B cell (primary cell): ENCODE results near the gene FBXW4. TPM values are rescaled to one million over a fixed set of nuclear protein-coding genes. Genes with fewer than 3 reads are reported as not detected.

Experiments
- ATAC-seq: fragments of 200-7000 bp; cut with Tn5 transposase; one replicate; pipeline ENCODE4 v1.10.0; 2021; ENCODE audit warnings: low read depth, mild to moderate bottlenecking, moderate number of reproducible peaks, moderate library complexity
- CTCF ChIA-PET: fragments of 350-600 bp; sonication (Branson Sonifier 250); formaldehyde crosslinking; loops from one replicate; lab custom pipeline; 2021; ENCODE audit warnings: antibody characterized with exemption, inconsistent platforms; lab: Charles Lee
- POLR2A ChIA-PET: fragments of 350-600 bp; sonication (Branson Sonifier 250); formaldehyde crosslinking; loops from one replicate; lab custom pipeline; 2021; ENCODE audit warnings: antibody characterized with exemption; lab: Charles Lee
- DNase-seq: peaks from one replicate; pipeline ENCODE4 v3.0.0; 2013
- H2AFZ ChIP-seq: 2 replicates; pipeline ENCODE4 v1.6.1; 2012; ENCODE audit warnings: mild to moderate bottlenecking, low read depth, low read length; ENCODE audit not compliant: insufficient read depth, poor library complexity, severe bottlenecking
- H3K27ac ChIP-seq, 2 donors: 1 replicate in 1 of 2; 2 replicates in 1 of 2; pipeline ENCODE4 v1.5.1; 2012 to 2013; ENCODE audit warnings: low read length in 2 of 2, mild to moderate bottlenecking in 2 of 2, moderate library complexity in 1 of 2
- H3K27me3 ChIP-seq, 4 experiments: fragments of 200-600 bp in 1 of 4; sonication (generic) in 1 of 4; replicated peaks in 1 of 4; 1 replicate in 2 of 4; 2 replicates in 2 of 4; pipeline versions ENCODE4 v1.6.1 to v1.7.0; 2013 to 2016; ENCODE audit warnings: low read length in 3 of 4, mild to moderate bottlenecking in 2 of 4, mixed read lengths in 1 of 4, moderate library complexity in 1 of 4; ENCODE audit not compliant: insufficient read depth in 4 of 4, control insufficient read depth in 3 of 4; ENCODE audit errors: control extremely low read depth in 1 of 4
- H3K36me3 ChIP-seq, 2 experiments: replicated peaks in 1 of 2; 1 replicate in 1 of 2; 2 replicates in 1 of 2; pipeline versions ENCODE4 v1.6.1 to v1.7.1; 2013; ENCODE audit warnings: low read length in 1 of 2; ENCODE audit not compliant: insufficient read depth in 2 of 2, control insufficient read depth in 1 of 2; ENCODE audit errors: control extremely low read depth in 1 of 2, extremely low read depth in 1 of 2
- H3K4me1 ChIP-seq, 2 donors: fragments of 200-600 bp in 1 of 2; sonication (generic) in 1 of 2; 1 replicate in 1 of 2; 2 replicates in 1 of 2; pipeline versions ENCODE4 v1.5.1 to v1.6.1; 2013 to 2017; ENCODE audit warnings: low read length in 2 of 2; ENCODE audit not compliant: control insufficient read depth in 2 of 2, insufficient read depth in 2 of 2
- H3K4me2 ChIP-seq: replicated peaks from 2 replicates; pipeline ENCODE3; 2012; ENCODE audit warnings: mild to moderate bottlenecking, low read depth, low read length; ENCODE audit not compliant: poor library complexity, severe bottlenecking
- H3K4me3 ChIP-seq, 5 experiments: fragments of 200-600 bp in 1 of 5; sonication (generic) in 1 of 5; 1 replicate in 3 of 5; 2 replicates in 2 of 5; pipeline versions ENCODE4 v1.5.1 to v1.7.0; 2011 to 2016; ENCODE audit warnings: low read length in 4 of 5, mild to moderate bottlenecking in 4 of 5, low read depth in 2 of 5, control low read depth in 1 of 5, moderate library complexity in 1 of 5; ENCODE audit not compliant: insufficient read depth in 1 of 5; ENCODE audit errors: control extremely low read depth in 1 of 5, extremely low read depth in 1 of 5
- H3K79me2 ChIP-seq: fragments of 200-600 bp; sonication (generic); one replicate; pipeline ENCODE4 v1.6.0; 2016; ENCODE audit warnings: low read length; ENCODE audit not compliant: control insufficient read depth, insufficient read depth
- H3K9ac ChIP-seq: fragments of 200-600 bp; sonication (generic); 2 replicates; pipeline ENCODE4 v1.6.1; 2017; ENCODE audit warnings: mild to moderate bottlenecking, low read length, moderate library complexity
- H3K9me3 ChIP-seq, 3 donors: one replicate each; pipeline versions ENCODE4 v1.6.1 to v1.7.1; 2013; ENCODE audit warnings: low read length in 2 of 3; ENCODE audit not compliant: control insufficient read depth in 2 of 3, insufficient read depth in 1 of 3; ENCODE audit errors: control extremely low read depth in 1 of 3
- H4K20me1 ChIP-seq: 2 replicates; pipeline ENCODE4 v1.6.0; 2012; ENCODE audit warnings: mild to moderate bottlenecking, low read length; ENCODE audit not compliant: insufficient read depth, control insufficient read depth, poor library complexity, severe bottlenecking
- H3K27ac Mint-ChIP-seq: one replicate; pipeline ENCODE4 v1.8.0; 2021; ENCODE audit warnings: mixed read lengths
- H3K27me3 Mint-ChIP-seq: one replicate; pipeline ENCODE4 v1.8.0; 2021; ENCODE audit warnings: mixed read lengths
- H3K4me1 Mint-ChIP-seq: one replicate; pipeline ENCODE4 v1.8.0; 2021; ENCODE audit warnings: mixed read lengths
- H3K4me3 Mint-ChIP-seq: one replicate; pipeline ENCODE4 v1.8.0; 2021; ENCODE audit warnings: mixed read lengths
- H3K9me3 Mint-ChIP-seq: one replicate; pipeline ENCODE4 v1.8.0; 2022; ENCODE audit warnings: mixed read lengths; ENCODE audit not compliant: insufficient read depth
- CTCF ChIP-seq: fragments of 200-600 bp; IDR thresholded peaks from one replicate; pipeline ENCODE4 v1.8.0; 2022; ENCODE audit warnings: antibody characterized with exemption, mild to moderate bottlenecking
- EZH2 ChIP-seq: IDR thresholded peaks from 2 replicates; pipeline ENCODE4 v1.6.1; 2012; ENCODE audit warnings: borderline replicate concordance, low read depth, mild to moderate bottlenecking, moderate library complexity, low read length; ENCODE audit not compliant: insufficient read depth, poor library complexity, severe bottlenecking
- WGBS: methylation state at CpG from one replicate; pipeline ENCODE4 v1.1.5; 2013; ENCODE audit warnings: missing lambda C conversion rate; ENCODE audit not compliant: insufficient coverage; 5-methylcytosine and 5-hydroxymethylcytosine counted together
- intact Hi-C: fragments of 100-400 bp; cut with micrococcal nuclease; formaldehyde crosslinking; loops from one replicate; pipeline ENCODE4 v1.10.0; 2022
- polyA plus RNA-seq: library from polyadenylated mRNA; depleted of rRNA; stranded (reverse); fragments of >200 nt; gene quantifications from 2 replicates; pipeline ENCODE4 v1.2.3, GENCODE V29; 2012
- total RNA-seq, 2 donors: library from RNA; stranded (reverse); fragments of 120-200 nt in 1 of 2; gene quantifications; 1 replicate in 1 of 2; 2 replicates in 1 of 2; pipeline versions ENCODE4 v1.2.3 to v1.2.4, GENCODE V29; 2013 to 2022

FBXW4 gene
- total and polyA plus RNA-seq, 2 donors (not counting 1 experiment from before 2014, with no cell fraction given): 72.9 to 99.6 TPM

GRCh38 chr10:101575091-101575490, 119.9 kb downstream of the FBXW4 start:
- H3K27me3 Mint-ChIP-seq: no peaks in the 10 kb centered on the region
- intact Hi-C loops: no loop called here
- H3K4me3 Mint-ChIP-seq: no peak overlapping the region
- TF ChIP-seq CTCF (no peak), EZH2 (no peak)
- peaks cover under 1% of the 10 kb centered on the region for H3K4me1 Mint-ChIP-seq
- peaks cover 0 to 9% (median 0%) of the 10 kb centered on the region in 3 donors for H3K9me3 ChIP-seq
- POLR2A ChIA-PET: no interaction called here
- no peak overlapping the region for H3K4me2 ChIP-seq
- no peaks in the 10 kb centered on the region for H3K79me2 ChIP-seq
- no peak overlapping the region for H3K9ac ChIP-seq
- H3K27me3 ChIP-seq: no peaks in the 10 kb centered on the region
- no peak for ATAC-seq
- H3K4me1 ChIP-seq: peaks cover 6 to 8% of the 10 kb centered on the region in 2 donors
- H3K4me3 ChIP-seq: no peak overlapping the region
- no peak overlapping the region for H3K27ac Mint-ChIP-seq
- no peak for DNase-seq
- CTCF ChIA-PET: interaction anchor here (1.3 kb wide), 1 partner anchor 303 kb away, joined by 6 read pairs; no protein-coding TSS in a partner anchor
- H3K27ac ChIP-seq: no peak overlapping the region
- H3K9me3 Mint-ChIP-seq: no peaks in the 10 kb centered on the region
- WGBS: 97% methylated on average over 2 of the region's 3 CpGs
- H3K36me3 ChIP-seq: peaks cover 0 to 18% of the 10 kb centered on the region in 2 experiments
- no peak overlapping the region for H2AFZ ChIP-seq
- H4K20me1 ChIP-seq: no peaks in the 10 kb centered on the region

GRCh38 chr10:101573885-101574753, 120.9 kb downstream of the FBXW4 start:
- peaks cover 0 to 10% (median 6%) of the 10 kb centered on the region in 4 experiments for H3K27me3 ChIP-seq
- POLR2A ChIA-PET: no interaction called here
- Mint-ChIP-seq H3K4me1 (peaks cover 10% of the 10 kb centered on the region), H3K9me3 (no peaks in the 10 kb centered on the region), H3K27me3 (peaks cover 7% of the 10 kb centered on the region), H3K27ac (no peak overlapping the region), H3K4me3 (no peak overlapping the region)
- no peak overlapping the region for H3K4me2 ChIP-seq
- no peaks in the 10 kb centered on the region for H3K79me2 ChIP-seq
- intact Hi-C loops: loop anchor here (5.0 kb wide), 1 partner anchor 477 kb away; no protein-coding TSS in a partner anchor
- H3K9me3 ChIP-seq: peaks cover 0 to 17% (median 0%) of the 10 kb centered on the region in 3 donors
- H3K36me3 ChIP-seq: peaks cover 0 to 10% of the 10 kb centered on the region in 2 experiments
- DNase-seq (no peak), ATAC-seq (no peak)
- H4K20me1 ChIP-seq: no peaks in the 10 kb centered on the region
- no peak overlapping the region for H3K9ac ChIP-seq
- CTCF ChIA-PET: interaction anchor here (5.2 kb wide), 1 partner anchor 360 kb away, joined by 47 read pairs; no protein-coding TSS in a partner anchor
- H3K27ac ChIP-seq: no peak overlapping the region
- TF ChIP-seq EZH2 (no peak), CTCF (no peak)
- no peak overlapping the region for H2AFZ ChIP-seq
- 95% methylated on average over 13 of the region's 25 CpGs for WGBS
- peaks cover 14 to 18% of the 10 kb centered on the region in 2 donors for H3K4me1 ChIP-seq
- no peak overlapping the region for H3K4me3 ChIP-seq
